HEK293 (cell line): Measurements from ENCODE around the gene ZNF653.

ENCODE experiments used
- BCL11A ChIP-seq: fragments of 450-650 bp; formaldehyde crosslinking; IDR thresholded peaks from 2 replicates; pipeline ENCODE4 v1.5.1; 2016; ENCODE audit warnings: low read depth, missing biosample characterization, missing genetic modification characterization
- BCL11B ChIP-seq: fragments of 450-650 bp; formaldehyde crosslinking; IDR thresholded peaks from 2 replicates; pipeline ENCODE4 v1.5.1; 2016; ENCODE audit warnings: low read depth, missing biosample characterization, missing genetic modification characterization
- HOXC10 ChIP-seq: sonication (generic); formaldehyde crosslinking; IDR thresholded peaks from 2 replicates; pipeline ENCODE4 v1.8.1; 2023; ENCODE audit warnings: mild to moderate bottlenecking, missing genetic modification reagents
- SP2 ChIP-seq: fragments of 450-650 bp; formaldehyde crosslinking; IDR thresholded peaks from 2 replicates; pipeline ENCODE4 v1.5.1; 2016; ENCODE audit warnings: missing biosample characterization, missing genetic modification characterization
- SP7 ChIP-seq: fragments of 450-650 bp; formaldehyde crosslinking; IDR thresholded peaks from 2 replicates; pipeline ENCODE4 v1.5.1; 2016; ENCODE audit warnings: missing biosample characterization, missing genetic modification characterization
- YY2 ChIP-seq: fragments of 450-650 bp; formaldehyde crosslinking; IDR thresholded peaks from 2 replicates; pipeline ENCODE4 v1.5.1; 2016; ENCODE audit warnings: missing biosample characterization, missing genetic modification characterization
- ZBTB1 ChIP-seq: fragments of 450-650 bp; formaldehyde crosslinking; IDR thresholded peaks from 2 replicates; pipeline ENCODE4 v1.5.1; 2016; ENCODE audit warnings: missing biosample characterization, missing genetic modification characterization
- ZFP3 ChIP-seq: fragments of 450-650 bp; formaldehyde crosslinking; IDR thresholded peaks from 2 replicates; pipeline ENCODE4 v1.5.1; 2016; ENCODE audit warnings: low read depth, missing biosample characterization, missing genetic modification characterization
- ZNF133 ChIP-seq: fragments of 450-650 bp; formaldehyde crosslinking; IDR thresholded peaks from 2 replicates; pipeline ENCODE4 v1.5.1; 2016; ENCODE audit warnings: missing biosample characterization, missing genetic modification characterization
- ZNF155 ChIP-seq: fragments of 450-650 bp; formaldehyde crosslinking; IDR thresholded peaks from 2 replicates; pipeline ENCODE4 v1.5.1; 2016; ENCODE audit warnings: missing biosample characterization, missing genetic modification characterization
- ZNF16 ChIP-seq: fragments of 450-650 bp; formaldehyde crosslinking; IDR thresholded peaks from 2 replicates; pipeline ENCODE4 v1.5.1; 2016; ENCODE audit warnings: low read depth, missing biosample characterization, missing genetic modification characterization
- ZNF202 ChIP-seq: fragments of 450-650 bp; formaldehyde crosslinking; IDR thresholded peaks from 2 replicates; pipeline ENCODE4 v1.5.1; 2016; ENCODE audit warnings: missing biosample characterization, missing genetic modification characterization, borderline replicate concordance
- ZNF239 ChIP-seq: fragments of 450-650 bp; formaldehyde crosslinking; IDR thresholded peaks from 2 replicates; pipeline ENCODE4 v1.5.1; 2016; ENCODE audit warnings: missing biosample characterization, missing genetic modification characterization
- ZNF266 ChIP-seq: fragments of 450-650 bp; formaldehyde crosslinking; IDR thresholded peaks from 2 replicates; pipeline ENCODE4 v1.5.1; 2016; ENCODE audit warnings: missing biosample characterization, missing genetic modification characterization, low read depth
- ZNF311 ChIP-seq: fragments of 450-650 bp; formaldehyde crosslinking; IDR thresholded peaks from 2 replicates; pipeline ENCODE4 v1.5.1; 2017; ENCODE audit warnings: missing biosample characterization, missing genetic modification characterization, borderline replicate concordance
- ZNF354C ChIP-seq: fragments of 450-650 bp; formaldehyde crosslinking; IDR thresholded peaks from 2 replicates; pipeline ENCODE4 v1.5.1; 2016; ENCODE audit warnings: missing biosample characterization, missing genetic modification characterization, low read depth, borderline replicate concordance
- ZNF37A ChIP-seq: fragments of 450-650 bp; IDR thresholded peaks from 2 replicates; pipeline ENCODE4 v1.5.1; 2018; ENCODE audit warnings: missing biosample characterization, missing genetic modification characterization
- ZNF423 ChIP-seq: fragments of 450-650 bp; formaldehyde crosslinking; IDR thresholded peaks from 2 replicates; pipeline ENCODE4 v1.5.1; 2016; ENCODE audit warnings: missing biosample characterization, missing genetic modification characterization
- ZNF426 ChIP-seq: fragments of 450-650 bp; formaldehyde crosslinking; IDR thresholded peaks from 2 replicates; pipeline ENCODE4 v1.5.1; 2017; ENCODE audit warnings: missing biosample characterization, missing genetic modification characterization, mild to moderate bottlenecking, inconsistent platforms, moderate library complexity
- ZNF544 ChIP-seq: fragments of 450-650 bp; formaldehyde crosslinking; IDR thresholded peaks from 2 replicates; pipeline ENCODE4 v1.5.0; 2017; ENCODE audit warnings: missing biosample characterization, missing genetic modification characterization
- ZNF624 ChIP-seq: fragments of 450-650 bp; formaldehyde crosslinking; IDR thresholded peaks from 2 replicates; pipeline ENCODE4 v1.5.1; 2017; ENCODE audit warnings: missing biosample characterization, missing genetic modification characterization
- ZNF626 ChIP-seq: fragments of 450-650 bp; sonication (Bioruptor Pico); formaldehyde crosslinking; IDR thresholded peaks from 2 replicates; pipeline ENCODE4 v1.5.1; 2018; ENCODE audit warnings: missing biosample characterization, missing genetic modification characterization, inconsistent platforms
- ZNF707 ChIP-seq: fragments of 450-650 bp; formaldehyde crosslinking; IDR thresholded peaks from 2 replicates; pipeline ENCODE4 v1.5.1; 2016; ENCODE audit warnings: missing biosample characterization, missing genetic modification characterization
- ZNF843 ChIP-seq: fragments of 450-650 bp; formaldehyde crosslinking; IDR thresholded peaks from 2 replicates; pipeline ENCODE4 v1.5.1; 2016; ENCODE audit warnings: missing biosample characterization, missing genetic modification characterization
- ZSCAN23 ChIP-seq: fragments of 450-650 bp; formaldehyde crosslinking; IDR thresholded peaks from 2 replicates; pipeline ENCODE4 v1.5.1; 2016; ENCODE audit warnings: missing biosample characterization, missing genetic modification characterization
- ZXDB ChIP-seq: fragments of 450-650 bp; formaldehyde crosslinking; IDR thresholded peaks from 2 replicates; pipeline ENCODE4 v1.5.1; 2016; ENCODE audit warnings: missing biosample characterization, missing genetic modification characterization
- TF ChIP-seq, protein P1 (sequence below): fragments of 450-650 bp; formaldehyde crosslinking; optimal IDR thresholded peaks from 2 replicates; pipeline ENCODE3; 2016; ENCODE audit warnings: missing biosample characterization, mild to moderate bottlenecking, missing genetic modification characterization
- TF ChIP-seq, protein P2 (sequence below): fragments of 450-650 bp; formaldehyde crosslinking; IDR thresholded peaks from 2 replicates; pipeline ENCODE4 v1.5.1; 2016; ENCODE audit warnings: missing biosample characterization, missing genetic modification characterization
- TF ChIP-seq, protein P3 (sequence below): fragments of 450-650 bp; formaldehyde crosslinking; IDR thresholded peaks from 2 replicates; pipeline ENCODE4 v1.5.1; 2017; ENCODE audit warnings: missing biosample characterization, mild to moderate bottlenecking, missing genetic modification characterization, moderate library complexity
- TF ChIP-seq, protein P4 (sequence below): fragments of 450-650 bp; formaldehyde crosslinking; IDR thresholded peaks from 2 replicates; pipeline ENCODE4 v1.5.1; 2016; ENCODE audit warnings: missing biosample characterization, missing genetic modification characterization
- TF ChIP-seq, protein P5 (sequence below): fragments of 450-650 bp; formaldehyde crosslinking; IDR thresholded peaks from 2 replicates; pipeline ENCODE4 v1.5.1; 2016; ENCODE audit warnings: missing biosample characterization, missing genetic modification characterization

The ZNF653 gene

DNA sequence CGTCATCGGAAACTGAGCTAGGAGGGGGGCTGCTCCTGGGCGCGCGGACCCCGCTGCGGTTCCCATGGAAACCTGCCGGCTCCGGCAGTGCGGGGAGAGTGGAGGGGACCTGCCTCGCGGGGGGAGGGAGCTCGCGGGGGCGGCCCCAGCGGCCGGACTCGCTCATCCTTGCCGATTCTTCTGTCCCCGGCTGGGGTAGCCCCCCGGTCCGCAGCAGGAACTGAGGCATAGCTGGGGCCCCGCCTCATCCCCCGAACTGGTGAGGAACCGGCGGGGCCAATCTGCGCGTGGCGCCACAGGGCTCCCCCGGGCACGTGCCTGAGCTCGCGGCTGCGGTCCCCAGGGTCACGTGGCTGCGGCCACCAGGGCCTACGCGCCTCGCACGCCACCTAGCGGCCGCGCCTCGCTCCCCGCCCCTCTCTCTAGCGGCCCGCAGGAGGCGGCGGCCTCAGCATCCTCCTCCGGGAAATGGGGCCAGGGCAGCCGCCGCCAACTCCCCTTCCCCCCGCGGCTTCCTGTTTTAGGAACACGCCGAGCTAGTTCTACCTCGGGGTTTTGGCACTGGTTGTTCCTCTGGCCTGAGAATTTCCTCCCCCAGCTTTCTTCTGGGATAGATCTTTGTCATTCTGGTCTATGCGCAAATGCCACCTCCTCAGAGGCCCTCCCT, 23.1 kb downstream of the ZNF653 start (continued):
- no peak for TF ChIP-seq ZFP3 (tag by site-specific recombination)
- TF ChIP-seq ZNF624 = no peak
- TF ChIP-seq ZNF544 (tag by site-specific recombination) = no peak
- TF ChIP-seq, protein P1, sequence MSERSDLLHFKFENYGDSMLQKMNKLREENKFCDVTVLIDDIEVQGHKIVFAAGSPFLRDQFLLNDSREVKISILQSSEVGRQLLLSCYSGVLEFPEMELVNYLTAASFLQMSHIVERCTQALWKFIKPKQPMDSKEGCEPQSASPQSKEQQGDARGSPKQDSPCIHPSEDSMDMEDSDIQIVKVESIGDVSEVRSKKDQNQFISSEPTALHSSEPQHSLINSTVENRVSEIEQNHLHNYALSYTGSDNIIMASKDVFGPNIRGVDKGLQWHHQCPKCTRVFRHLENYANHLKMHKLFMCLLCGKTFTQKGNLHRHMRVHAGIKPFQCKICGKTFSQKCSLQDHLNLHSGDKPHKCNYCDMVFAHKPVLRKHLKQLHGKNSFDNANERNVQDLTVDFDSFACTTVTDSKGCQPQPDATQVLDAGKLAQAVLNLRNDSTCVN (tag by site-specific recombination) = peak; percentile 93
- 0 out of 2 replicates have a peak, but pooled peaks have one; percentile 40 for TF ChIP-seq ZBTB1 (tag by site-specific recombination)
- TF ChIP-seq SP7 (tag by site-specific recombination) = peak; percentile 84
- TF ChIP-seq, protein P2, sequence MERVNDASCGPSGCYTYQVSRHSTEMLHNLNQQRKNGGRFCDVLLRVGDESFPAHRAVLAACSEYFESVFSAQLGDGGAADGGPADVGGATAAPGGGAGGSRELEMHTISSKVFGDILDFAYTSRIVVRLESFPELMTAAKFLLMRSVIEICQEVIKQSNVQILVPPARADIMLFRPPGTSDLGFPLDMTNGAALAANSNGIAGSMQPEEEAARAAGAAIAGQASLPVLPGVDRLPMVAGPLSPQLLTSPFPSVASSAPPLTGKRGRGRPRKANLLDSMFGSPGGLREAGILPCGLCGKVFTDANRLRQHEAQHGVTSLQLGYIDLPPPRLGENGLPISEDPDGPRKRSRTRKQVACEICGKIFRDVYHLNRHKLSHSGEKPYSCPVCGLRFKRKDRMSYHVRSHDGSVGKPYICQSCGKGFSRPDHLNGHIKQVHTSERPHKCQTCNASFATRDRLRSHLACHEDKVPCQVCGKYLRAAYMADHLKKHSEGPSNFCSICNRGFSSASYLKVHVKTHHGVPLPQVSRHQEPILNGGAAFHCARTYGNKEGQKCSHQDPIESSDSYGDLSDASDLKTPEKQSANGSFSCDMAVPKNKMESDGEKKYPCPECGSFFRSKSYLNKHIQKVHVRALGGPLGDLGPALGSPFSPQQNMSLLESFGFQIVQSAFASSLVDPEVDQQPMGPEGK (tag by site-specific recombination) = peak; percentile 99
- TF ChIP-seq ZNF707 (tag by site-specific recombination) = no peak; the same call in 1 of the 2 replicates
- TF ChIP-seq ZNF626 = no peak; the same call in 1 of the 2 replicates
- TF ChIP-seq ZNF311 = no peak
- TF ChIP-seq YY2 = peak; percentile 59; the same call in 1 of the 2 replicates
- TF ChIP-seq ZNF423 (tag by site-specific recombination) = no peak
- TF ChIP-seq, protein P3, sequence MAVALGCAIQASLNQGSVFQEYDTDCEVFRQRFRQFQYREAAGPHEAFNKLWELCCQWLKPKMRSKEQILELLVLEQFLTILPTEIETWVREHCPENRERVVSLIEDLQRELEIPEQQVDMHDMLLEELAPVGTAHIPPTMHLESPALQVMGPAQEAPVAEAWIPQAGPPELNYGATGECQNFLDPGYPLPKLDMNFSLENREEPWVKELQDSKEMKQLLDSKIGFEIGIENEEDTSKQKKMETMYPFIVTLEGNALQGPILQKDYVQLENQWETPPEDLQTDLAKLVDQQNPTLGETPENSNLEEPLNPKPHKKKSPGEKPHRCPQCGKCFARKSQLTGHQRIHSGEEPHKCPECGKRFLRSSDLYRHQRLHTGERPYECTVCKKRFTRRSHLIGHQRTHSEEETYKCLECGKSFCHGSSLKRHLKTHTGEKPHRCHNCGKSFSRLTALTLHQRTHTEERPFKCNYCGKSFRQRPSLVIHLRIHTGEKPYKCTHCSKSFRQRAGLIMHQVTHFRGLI (tag by site-specific recombination) = peak; percentile 47; the same call in 1 of the 2 replicates
- TF ChIP-seq ZNF354C (tag by site-specific recombination) = no peak
- TF ChIP-seq ZNF426 = no peak
- TF ChIP-seq, protein P4, sequence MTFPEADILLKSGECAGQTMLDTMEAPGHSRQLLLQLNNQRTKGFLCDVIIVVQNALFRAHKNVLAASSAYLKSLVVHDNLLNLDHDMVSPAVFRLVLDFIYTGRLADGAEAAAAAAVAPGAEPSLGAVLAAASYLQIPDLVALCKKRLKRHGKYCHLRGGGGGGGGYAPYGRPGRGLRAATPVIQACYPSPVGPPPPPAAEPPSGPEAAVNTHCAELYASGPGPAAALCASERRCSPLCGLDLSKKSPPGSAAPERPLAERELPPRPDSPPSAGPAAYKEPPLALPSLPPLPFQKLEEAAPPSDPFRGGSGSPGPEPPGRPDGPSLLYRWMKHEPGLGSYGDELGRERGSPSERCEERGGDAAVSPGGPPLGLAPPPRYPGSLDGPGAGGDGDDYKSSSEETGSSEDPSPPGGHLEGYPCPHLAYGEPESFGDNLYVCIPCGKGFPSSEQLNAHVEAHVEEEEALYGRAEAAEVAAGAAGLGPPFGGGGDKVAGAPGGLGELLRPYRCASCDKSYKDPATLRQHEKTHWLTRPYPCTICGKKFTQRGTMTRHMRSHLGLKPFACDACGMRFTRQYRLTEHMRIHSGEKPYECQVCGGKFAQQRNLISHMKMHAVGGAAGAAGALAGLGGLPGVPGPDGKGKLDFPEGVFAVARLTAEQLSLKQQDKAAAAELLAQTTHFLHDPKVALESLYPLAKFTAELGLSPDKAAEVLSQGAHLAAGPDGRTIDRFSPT (tag by site-specific recombination) = peak; percentile 79; the same call in 1 of the 2 replicates
- peak; percentile 95 for TF ChIP-seq BCL11B (tag by site-specific recombination)
- peak; percentile 68 for TF ChIP-seq ZNF843
- no peak for TF ChIP-seq ZNF202 (tag by site-specific recombination)
- 0 out of 2 replicates have a peak, but pooled peaks have one; percentile 71 for TF ChIP-seq BCL11A
- TF ChIP-seq, protein P5, sequence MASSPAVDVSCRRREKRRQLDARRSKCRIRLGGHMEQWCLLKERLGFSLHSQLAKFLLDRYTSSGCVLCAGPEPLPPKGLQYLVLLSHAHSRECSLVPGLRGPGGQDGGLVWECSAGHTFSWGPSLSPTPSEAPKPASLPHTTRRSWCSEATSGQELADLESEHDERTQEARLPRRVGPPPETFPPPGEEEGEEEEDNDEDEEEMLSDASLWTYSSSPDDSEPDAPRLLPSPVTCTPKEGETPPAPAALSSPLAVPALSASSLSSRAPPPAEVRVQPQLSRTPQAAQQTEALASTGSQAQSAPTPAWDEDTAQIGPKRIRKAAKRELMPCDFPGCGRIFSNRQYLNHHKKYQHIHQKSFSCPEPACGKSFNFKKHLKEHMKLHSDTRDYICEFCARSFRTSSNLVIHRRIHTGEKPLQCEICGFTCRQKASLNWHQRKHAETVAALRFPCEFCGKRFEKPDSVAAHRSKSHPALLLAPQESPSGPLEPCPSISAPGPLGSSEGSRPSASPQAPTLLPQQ (tag by site-specific recombination) = peak; percentile 97
- no peak for TF ChIP-seq HOXC10 (CRISPR knock-in tag)
- no peak for TF ChIP-seq ZNF37A (tag by site-specific recombination)
- 0 out of 2 replicates have a peak, but pooled peaks have one; percentile 58 for TF ChIP-seq ZNF239 (tag by site-specific recombination)
- no peak for TF ChIP-seq ZNF16
- no peak for TF ChIP-seq ZNF155 (tag by site-specific recombination)
- 0 out of 2 replicates have a peak, but pooled peaks have one; percentile 11 for TF ChIP-seq ZNF266 (tag by site-specific recombination)
- TF ChIP-seq ZXDB (tag by site-specific recombination) = peak; percentile 90
- TF ChIP-seq ZNF133 (tag by site-specific recombination) = 0 out of 2 replicates have a peak, but pooled peaks have one; percentile 30
- TF ChIP-seq SP2 (tag by site-specific recombination) = peak; percentile 81
- peak; percentile 48; the same call in 1 of the 2 replicates for TF ChIP-seq ZSCAN23 (tag by site-specific recombination)
